ENCODE measurements around the gene REEP1.

The REEP1 gene

GRCh38 chr2:86275384-86275799, 62.0 kb downstream of the REEP1 start:
- no peak overlapping the region for H3K4me3 ChIP-seq (ENCODE audit: low read depth, low read length)
- in situ Hi-C loops (cut with HindIII; ENCODE audit: low sequenced_read_pairs): no loop called here
- TF ChIP-seq CTCF (IDR thresholded peaks at IDR 0.05; ENCODE audit: low read depth, low read length, missing control alignments): no peak
- no peak for DNase-seq (ENCODE audit: low read depth)

- in situ Hi-C loops (cut with HindIII; ENCODE audit: low sequenced_read_pairs): no loop called here
- no peak overlapping the region for H3K4me3 ChIP-seq (ENCODE audit: low read depth, low read length)
- DNase-seq (ENCODE audit: low read depth): peak; percentile 12
These were observed 62.5 kb downstream of the REEP1 start for GRCh38 chr2:86274918-86275275.

GRCh38 chr2:86274265-86274917, 63.0 kb downstream of the REEP1 start:
- in situ Hi-C loops (cut with HindIII; ENCODE audit: low sequenced_read_pairs): no loop called here
- DNase-seq (ENCODE audit: low read depth): peak; percentile 35
- TF ChIP-seq CTCF (IDR thresholded peaks at IDR 0.05; ENCODE audit: low read depth, low read length, missing control alignments): no peak
- H3K4me3 ChIP-seq (ENCODE audit: low read depth, low read length): no peak overlapping the region

More at GRCh38 chr2:86274918-86275275, 62.5 kb downstream of the REEP1 start:
- no peak for TF ChIP-seq CTCF (IDR thresholded peaks at IDR 0.05; ENCODE audit: low read depth, low read length, missing control alignments)

- DNase-seq (ENCODE audit: low read depth): no peak
- in situ Hi-C loops (cut with HindIII; ENCODE audit: low sequenced_read_pairs): no loop called here
- no peak for TF ChIP-seq CTCF (IDR thresholded peaks at IDR 0.05; ENCODE audit: low read depth, low read length, missing control alignments)
These were observed 65.3 kb downstream of the REEP1 start for GRCh38 chr2:86272111-86272510.

GRCh38 chr2:86271248-86271647, 66.2 kb downstream of the REEP1 start:
- in situ Hi-C loops (cut with HindIII; ENCODE audit: low sequenced_read_pairs): no loop called here
- DNase-seq (ENCODE audit: low read depth): no peak
- no peak for TF ChIP-seq CTCF (IDR thresholded peaks at IDR 0.05; ENCODE audit: low read depth, low read length, missing control alignments)
- no peak overlapping the region for H3K4me3 ChIP-seq (ENCODE audit: low read depth, low read length)

More at GRCh38 chr2:86272111-86272510, 65.3 kb downstream of the REEP1 start:
- H3K4me3 ChIP-seq (ENCODE audit: low read depth, low read length): no peak overlapping the region

GRCh38 chr2:86263956-86264355, 73.5 kb downstream of the REEP1 start:
- H3K4me3 ChIP-seq (ENCODE audit: low read depth, low read length): no peak overlapping the region
- no peak for DNase-seq (ENCODE audit: low read depth)
- in situ Hi-C loops (cut with HindIII; ENCODE audit: low sequenced_read_pairs): no loop called here
- no peak for TF ChIP-seq CTCF (IDR thresholded peaks at IDR 0.05; ENCODE audit: low read depth, low read length, missing control alignments)
